Stimulated activated CD8-positive, alpha-beta memory T cell treated with anti-CD3 and anti-CD28 coated beads, Interleukin-15, amount 100 ng/mL, for 1 hour (primary cell): ENCODE results near the gene POMP.
"Not testable (repeated sequence)": the region's sequence is repeated elsewhere in the genome, so short reads cannot be mapped to it uniquely, and the experiment has no call there.

ENCODE experiments used
- DNase-seq: peaks from one replicate; pipeline ENCODE4 v3.0.0-alpha.2; 2020; ENCODE audit warnings: low read depth

Gene POMP

GRCh38 chr13:28637714-28638355, 21.1 kb upstream of the POMP start:
- DNase-seq = no peak

GRCh38 chr13:28638756-28639155, 20.2 kb upstream of the POMP start:
- DNase-seq = no peak

GRCh38 chr13:28640861-28641599, 17.9 kb upstream of the POMP start:
- no peak for DNase-seq

GRCh38 chr13:28641600-28641926, 17.4 kb upstream of the POMP start:
- DNase-seq = no peak

GRCh38 chr13:28650284-28650683, 8.6 kb upstream of the POMP start:
- no peak for DNase-seq

GRCh38 chr13:28651810-28652401, 7.0 kb upstream of the POMP start:
- DNase-seq = no peak

GRCh38 chr13:28653111-28653510, 5.8 kb upstream of the POMP start:
- no peak for DNase-seq

- DNase-seq = no peak
Measured at GRCh38 chr13:28654276-28654675, 4.7 kb upstream of the POMP start.

- DNase-seq = no peak
Measured at GRCh38 chr13:28655561-28655960, 3.4 kb upstream of the POMP start.

GRCh38 chr13:28657784-28658538, 969 bp upstream of the POMP start:
- DNase-seq = no peak

GRCh38 chr13:28658539-28658795, 463 bp upstream of the POMP start:
- no peak for DNase-seq

- DNase-seq = no peak
Measured at GRCh38 chr13:28659621-28659970, 666 bp downstream of the POMP start.

GRCh38 chr13:28666897-28667488, 8.1 kb downstream of the POMP start:
- DNase-seq = no peak

GRCh38 chr13:28671126-28671792, 12.3 kb downstream of the POMP start:
- no peak for DNase-seq

GRCh38 chr13:28678809-28679208, 19.9 kb downstream of the POMP start:
- no peak for DNase-seq

- DNase-seq = no peak
Measured at GRCh38 chr13:28679628-28680027, 20.7 kb downstream of the POMP start.

- no peak for DNase-seq
Measured at GRCh38 chr13:28680541-28680940, 21.6 kb downstream of the POMP start.

- DNase-seq = not testable (repeated sequence)
Measured at GRCh38 chr13:28683169-28683568, 24.2 kb downstream of the POMP start.

- DNase-seq = no peak
Measured at GRCh38 chr13:28684257-28684656, 25.3 kb downstream of the POMP start.

GRCh38 chr13:28685114-28685513, 26.2 kb downstream of the POMP start:
- no peak for DNase-seq

- no peak for DNase-seq
Measured at GRCh38 chr13:28685892-28686291, 27.0 kb downstream of the POMP start.
